CD4-positive, alpha-beta T cell treated with Interleukin-10 for 1 hour (primary cell): ENCODE measurements around the gene GTPBP3.
"Not testable (repeated sequence)": the region's sequence is repeated elsewhere in the genome, so short reads cannot be mapped to it uniquely, and the experiment has no call there.

Source experiments
- DNase-seq: peaks from one replicate; pipeline ENCODE4 v3.0.0-alpha.2; 2020

The GTPBP3 gene

DNA sequence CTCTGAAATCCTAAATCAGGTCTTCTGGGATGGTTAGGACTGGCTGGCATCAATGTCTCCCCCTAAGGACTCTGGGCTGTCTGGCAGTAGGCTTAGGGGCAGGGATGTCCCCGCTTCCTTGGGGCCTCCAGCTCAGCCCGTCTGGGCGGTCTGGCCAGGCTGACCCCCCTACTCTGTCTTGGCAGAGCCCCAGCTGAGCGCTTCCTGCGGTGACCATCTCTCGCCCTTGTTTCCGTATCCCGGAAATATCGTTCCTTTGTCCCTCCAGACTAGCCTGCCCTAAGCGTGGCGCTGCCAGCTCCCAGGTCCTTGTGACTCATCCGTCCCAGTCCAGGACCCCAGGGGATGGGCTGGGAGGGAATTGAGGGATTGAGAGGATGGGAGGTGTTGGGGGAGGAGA is 11.3 kb downstream of the GTPBP3 start:
- no peak for DNase-seq

DNA sequence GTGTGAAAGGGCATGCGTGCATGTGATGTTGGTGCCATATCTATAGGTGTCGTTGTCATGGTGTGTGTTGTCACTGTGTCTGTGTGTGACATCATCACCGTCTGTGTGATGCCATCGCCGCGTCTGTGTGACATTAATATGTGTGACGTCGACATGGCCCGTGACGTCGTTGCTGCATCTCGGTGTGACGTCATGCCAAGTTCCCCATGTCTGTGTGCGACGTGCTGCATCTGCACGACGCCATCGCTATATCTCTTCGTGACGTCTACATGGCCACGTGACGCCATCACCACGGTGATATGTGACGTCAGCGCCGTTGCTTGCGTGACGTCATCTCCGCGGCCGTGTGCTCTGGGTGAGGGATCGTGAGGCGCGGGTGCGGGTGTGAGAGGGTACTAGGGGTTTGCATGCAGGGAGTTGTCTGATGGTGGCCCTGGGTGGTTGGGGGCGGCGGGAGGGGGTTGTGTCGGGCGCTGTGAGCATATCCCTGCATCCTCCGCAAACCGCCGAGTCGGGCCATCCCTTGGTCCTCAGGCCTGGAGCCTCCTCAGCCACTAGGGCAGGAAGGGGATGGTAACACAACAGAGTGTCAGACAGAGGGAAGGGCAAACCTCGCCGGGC is 14.6 kb downstream of the GTPBP3 start:
- no peak for DNase-seq

DNA sequence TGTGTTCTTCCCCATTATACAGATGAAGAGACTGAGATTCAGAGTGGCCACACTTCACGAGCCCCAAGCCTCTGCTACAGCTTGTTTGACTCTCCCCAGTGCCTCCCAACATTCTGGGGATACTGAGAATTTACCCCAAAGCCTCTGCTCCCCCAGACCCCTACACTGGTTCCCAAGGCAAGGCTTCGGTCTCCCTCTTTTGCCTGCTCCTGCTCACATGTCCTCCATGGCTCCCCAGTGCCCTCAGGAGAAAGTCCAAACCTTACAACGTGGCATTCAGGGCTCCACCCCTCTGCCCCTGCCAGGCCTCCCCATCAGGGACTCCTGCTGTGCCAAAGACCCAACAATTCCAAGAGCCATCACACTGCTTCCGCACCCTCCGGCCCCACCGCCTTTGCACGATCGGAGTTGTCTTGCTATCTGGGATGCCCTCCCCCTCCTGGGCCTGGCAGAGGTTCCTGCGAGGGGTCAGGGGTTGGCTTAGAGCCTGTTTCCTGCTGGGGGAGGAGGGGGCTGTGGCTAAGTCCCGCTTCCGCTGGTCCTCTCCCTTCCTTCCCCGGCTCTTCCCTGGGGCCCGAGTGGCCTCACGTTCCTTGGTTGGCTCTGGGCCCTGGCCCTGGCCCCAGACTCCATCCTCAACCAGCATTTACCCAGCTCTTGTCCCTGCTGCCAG is 15.4 kb downstream of the GTPBP3 start:
- no peak for DNase-seq

DNA sequence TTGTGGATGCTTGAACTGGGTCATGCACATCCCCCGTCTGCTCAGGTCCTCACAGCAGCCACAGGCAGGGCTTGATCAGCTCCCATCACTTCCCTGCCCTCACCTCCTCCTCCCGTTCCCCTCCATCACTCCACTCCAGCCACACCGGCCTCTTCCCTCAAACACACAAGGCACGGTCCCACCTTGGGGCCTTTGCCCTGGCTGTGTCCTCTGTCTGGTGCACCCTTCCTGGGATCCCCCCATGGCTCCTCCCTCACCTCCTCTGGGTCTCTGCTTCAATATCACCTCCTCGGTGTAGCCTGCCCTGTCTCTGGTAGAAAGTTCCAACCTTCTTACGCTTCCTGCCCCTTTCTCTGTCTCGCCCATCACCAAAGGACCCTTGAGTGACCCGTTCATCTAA is 16.0 kb downstream of the GTPBP3 start:
- DNase-seq: no peak

DNA sequence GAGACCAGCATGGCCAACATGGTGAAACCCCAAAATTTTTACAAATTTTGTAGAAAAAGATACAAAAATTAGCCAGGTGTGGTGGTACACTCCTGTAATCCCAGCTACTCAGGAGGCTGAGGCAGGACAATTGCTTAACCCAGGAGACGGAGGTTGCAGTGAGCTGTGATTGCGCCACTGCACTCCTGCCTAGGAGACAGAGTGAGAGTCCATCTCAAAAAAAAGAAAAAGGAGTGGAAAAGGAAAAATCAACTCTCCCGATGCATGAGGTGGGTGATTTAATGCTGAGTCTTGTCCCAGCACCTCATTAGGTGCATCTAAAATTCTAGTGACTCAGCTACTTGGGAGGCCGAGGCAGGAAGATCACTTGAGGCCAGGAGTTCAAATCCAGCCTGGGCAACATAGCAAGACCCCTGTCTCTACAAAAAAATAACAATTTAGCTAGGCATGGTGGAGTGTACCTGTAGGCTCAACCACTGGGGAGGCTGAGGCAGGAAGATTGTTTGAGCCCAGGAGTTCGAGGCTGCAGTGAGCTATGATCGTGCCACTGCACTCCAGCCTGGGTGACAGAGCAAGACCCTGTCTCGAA is 19.8 kb downstream of the GTPBP3 start:
- DNase-seq: no peak

DNA sequence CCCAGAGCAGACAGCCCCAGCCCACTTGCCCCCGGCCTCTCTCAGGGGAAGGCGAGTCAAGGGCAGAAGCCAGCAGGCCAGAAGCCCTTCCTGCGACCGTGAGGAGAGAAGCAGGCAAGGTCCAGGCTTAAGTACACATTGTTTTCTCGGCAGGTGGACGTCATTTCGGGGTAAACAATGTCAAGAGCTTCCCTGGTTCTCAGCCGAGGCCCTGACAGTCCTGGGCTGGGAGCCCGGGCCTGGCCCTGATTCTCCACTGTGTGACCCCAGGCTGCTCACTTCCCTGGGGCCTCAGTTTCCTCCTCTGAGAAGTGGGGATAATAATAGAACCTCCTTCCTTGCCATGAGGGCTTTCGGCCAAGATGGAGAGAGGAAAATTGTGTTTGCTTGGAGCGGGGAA is 20.4 kb downstream of the GTPBP3 start:
- DNase-seq: no peak

DNA sequence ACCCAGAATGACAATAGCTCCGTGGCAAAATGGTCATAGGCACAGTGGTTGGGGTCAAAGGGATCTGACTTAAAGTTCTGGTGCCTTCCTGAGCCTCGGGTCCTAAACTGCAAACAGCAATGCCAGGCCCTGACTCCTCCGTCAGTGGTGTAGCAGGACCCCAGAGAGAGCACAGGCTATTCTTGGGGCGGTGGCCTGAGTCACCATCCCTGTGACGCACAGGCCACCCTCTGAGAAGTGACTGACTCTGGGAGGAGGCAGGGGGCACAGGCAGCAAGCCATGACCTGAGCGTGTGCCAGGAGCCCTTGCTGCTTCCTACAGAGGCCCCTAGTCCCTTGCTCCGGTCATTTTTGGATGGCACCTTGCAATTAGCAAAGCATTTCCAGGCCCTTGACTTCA is 21.0 kb downstream of the GTPBP3 start:
- DNase-seq: no peak

DNA sequence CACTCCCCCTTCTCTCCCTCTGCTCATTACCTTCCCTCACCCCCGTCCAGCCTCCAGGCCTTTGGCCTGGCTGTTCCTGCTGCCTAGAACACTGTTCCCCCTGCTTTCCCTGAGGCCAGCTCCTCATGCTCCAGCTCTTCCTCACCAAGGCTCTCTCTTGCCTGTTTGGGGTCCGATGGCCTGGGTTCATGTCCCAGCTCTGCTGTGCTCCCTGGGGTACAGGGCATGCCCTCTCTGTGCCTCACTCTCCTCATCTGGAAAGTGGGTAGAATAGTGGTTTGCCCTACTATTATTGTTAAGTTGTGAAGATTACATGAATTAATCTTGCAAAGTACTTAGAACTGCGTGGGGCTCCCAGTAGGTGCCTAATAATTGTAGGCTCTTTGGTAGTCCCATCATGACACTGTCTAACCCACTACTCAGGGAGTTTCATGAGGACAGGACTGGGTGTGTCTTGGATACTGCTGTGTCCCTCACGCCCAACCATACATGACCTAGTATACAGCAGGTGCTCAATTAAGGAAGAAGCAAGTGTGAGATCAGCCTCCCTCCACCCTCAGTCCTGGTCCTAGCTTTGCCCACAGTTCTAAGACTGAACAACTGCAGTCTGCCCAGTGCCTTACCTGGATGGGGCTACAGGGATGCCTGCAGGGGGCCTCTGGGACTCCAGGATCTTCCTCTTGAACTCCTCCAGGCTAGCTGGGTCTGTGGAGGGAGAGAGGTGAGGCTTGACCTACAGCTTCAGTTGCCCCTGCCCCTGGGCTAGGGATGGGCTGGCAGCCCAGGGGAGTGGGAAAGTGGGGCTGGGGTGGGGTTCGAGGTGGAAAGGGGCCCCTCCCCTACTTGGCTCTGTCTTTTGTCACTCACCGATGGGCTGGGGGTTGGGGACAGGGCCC is 22.8 kb downstream of the GTPBP3 start:
- DNase-seq: no peak

DNA sequence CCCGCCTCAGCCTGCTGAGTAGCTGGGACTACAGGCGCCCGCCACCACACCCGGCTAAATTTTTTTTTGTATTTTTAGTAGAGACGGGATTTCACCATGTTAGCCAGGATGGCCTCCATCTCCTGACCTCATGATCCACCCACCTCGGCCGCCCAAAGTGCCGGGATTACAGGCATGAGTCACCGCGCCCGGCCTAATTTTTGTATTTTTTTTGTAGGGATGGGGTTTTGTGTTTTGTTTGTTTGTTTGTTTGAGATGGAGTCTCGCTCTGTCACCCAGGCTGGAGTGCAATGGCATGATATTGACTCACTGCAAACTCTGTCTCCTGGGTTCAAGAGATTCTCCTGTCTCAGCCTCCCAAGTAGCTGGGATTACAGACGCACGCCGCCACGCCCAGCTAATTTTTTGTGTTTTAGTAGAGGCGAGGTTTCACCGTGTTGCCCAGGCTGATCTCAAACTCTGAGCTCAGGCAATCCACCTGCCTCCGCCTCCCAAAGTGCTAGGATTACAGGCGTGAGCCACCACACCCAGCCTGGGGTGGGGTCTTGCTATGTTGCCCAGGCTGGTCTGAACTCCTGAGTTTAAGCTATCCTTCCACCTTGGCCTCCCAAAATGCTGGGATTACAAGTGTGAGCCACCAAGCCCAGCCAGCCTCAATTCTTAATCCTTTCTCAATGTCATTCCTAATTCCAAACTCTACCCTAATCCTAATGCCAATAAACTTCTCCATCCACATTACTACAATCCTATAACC is 26.7 kb downstream of the GTPBP3 start:
- DNase-seq: not testable (repeated sequence)

DNA sequence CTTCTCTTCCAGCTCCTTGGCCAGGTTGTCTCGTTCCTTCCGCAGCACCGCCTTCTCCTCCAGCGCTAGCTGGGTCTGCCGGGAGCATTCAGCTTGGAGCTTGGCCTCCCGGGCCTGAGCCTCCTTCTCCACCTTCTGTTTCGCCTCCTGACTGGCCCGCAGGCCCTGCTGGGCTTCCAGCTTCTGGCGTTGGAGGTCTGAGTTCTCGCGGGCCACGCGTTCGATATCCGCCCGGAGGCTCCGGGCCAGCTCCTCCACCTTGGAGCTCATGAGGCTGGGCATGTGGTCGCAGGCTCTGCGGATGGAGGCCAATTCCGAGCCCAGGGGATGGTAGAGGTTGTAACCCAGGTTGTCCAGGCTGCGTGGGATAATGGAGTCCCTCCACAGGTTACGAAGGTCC is 28.0 kb downstream of the GTPBP3 start:
- no peak for DNase-seq

DNA sequence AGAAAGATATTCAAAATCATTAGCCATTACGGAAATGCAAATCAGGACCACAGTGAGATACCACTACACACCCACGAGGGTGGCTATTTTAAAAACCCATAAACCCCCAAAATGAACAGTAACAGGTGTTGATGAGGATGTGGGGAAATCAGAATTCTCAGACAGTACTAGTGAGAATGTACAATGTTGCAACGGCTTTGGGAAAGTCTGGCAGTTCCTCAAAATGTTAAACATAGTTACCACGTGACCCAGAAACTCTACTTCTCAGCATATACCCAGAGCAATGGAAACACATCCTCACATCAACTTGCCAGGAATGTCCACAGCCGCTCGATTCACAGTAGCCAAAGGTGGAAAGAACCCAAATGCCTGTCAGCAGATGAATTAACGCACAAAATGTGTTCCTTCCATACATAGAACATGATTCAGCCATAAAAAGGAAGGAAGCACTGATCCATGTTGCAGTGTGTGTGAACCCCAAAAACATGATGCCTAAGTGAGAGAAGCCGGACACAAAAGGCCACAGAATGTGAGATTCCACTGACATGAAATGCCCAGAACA is 32.8 kb downstream of the GTPBP3 start:
- DNase-seq: no peak

DNA sequence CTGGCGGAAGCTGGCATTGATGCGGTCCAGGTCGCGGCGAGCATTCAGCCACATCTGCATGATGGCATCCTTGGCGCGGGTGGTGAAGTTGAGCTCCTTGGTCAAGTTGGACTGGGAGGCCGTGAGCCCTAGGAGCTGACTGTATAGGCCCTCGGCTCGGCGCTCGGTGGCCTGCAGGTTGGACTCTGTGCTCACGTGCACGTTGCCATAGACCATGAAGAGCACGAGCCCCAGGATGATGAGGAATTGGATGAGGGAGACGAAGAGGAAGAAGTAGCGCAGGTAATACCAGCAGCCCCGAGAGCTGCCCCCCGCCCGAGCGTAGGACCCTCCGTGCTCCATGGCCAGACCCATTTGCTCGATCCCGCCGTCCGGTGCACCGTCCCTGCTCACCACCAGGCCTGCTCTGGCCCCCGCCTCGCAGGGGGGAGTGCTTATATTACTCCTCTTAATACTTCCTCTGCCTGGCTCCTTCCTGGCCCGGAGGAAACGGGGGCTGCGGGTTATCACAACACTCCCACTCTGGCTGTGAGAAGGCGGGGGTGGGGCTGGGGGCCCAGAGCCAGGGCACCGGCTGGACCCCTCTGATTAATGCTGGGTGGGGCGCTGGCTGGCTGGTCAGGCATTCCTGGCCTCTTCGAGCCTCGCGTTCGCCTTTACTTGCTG is 39.7 kb downstream of the GTPBP3 start, which contains the start of gene PLVAP:
Gene PLVAP (minus strand): TSS at position 408 of the 666 bp plus-strand sequence. CDS start 54 bp downstream, at position 354.
- DNase-seq: no peak

DNA sequence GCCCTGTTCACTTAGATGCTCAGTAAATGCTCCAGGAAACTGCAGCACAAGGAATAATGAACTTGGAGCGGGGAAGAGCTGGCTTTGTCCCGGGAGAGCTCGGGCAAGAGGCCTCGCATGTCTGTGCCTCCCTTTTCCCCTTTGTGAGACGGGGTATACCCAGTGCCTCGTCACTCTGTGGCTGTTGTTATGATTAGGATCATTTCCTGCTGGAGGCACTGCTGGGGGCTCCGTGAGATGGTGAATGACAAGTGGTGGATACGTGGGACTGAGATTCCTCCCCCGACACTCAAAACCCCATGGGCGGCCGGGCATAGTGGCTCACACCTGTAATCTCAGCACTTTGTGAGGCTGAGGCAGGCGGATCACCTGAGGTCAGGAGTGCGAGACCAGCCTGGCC is 40.9 kb downstream of the GTPBP3 start:
- DNase-seq: no peak

DNA sequence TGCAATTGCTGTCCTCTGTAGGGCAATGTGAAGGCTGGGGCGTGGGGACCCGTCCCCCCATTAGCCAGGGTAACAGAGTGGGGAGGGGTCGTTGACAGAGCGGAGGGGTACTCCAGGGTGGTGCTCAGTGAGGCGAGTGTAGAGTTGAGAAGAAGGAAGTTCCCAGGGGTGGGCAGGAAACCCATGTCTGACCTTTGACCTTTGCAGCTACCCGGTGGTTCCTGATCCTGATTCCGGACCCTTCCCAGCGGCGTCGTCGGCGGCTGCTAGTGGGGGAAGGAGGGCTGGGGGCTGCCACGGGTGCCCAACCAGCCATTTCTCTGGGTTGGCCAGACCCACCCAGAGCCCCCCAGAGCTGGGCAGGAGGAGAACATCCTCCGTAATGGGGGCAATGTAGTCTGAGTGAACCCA is 41.9 kb downstream of the GTPBP3 start:
- no peak for DNase-seq

DNA sequence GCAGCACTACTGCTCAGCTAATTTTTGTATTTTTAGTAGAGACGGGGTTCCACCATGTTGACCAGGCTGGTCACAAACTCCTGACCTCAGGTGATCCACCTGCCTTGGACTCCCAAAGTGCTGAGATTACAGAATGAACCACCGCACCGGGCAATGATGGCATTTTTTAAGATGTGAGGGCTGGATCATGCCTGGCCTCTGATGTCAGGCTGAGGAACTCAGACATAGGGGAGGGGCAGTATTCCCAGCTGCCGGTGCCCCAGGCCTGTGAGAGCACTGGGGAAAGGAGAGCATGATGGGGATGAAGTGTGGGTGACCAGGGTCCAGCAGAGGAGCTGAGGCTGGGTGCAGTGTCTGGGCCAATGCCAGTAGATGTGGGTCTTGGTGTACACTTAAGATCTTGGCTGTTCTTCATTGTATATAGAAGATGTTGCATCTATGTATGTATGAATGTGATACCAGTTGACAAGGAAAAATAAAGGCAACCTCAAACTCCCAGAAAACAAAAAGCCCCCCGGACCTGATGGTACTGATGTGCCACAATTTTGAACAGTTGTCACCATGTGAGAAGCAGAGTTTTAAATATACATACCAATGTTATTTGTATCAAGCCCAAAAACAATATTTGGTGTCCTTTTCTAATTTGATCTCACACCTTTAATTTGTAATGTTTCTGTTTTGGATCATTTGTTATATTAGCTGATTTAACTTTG is 43.2 kb downstream of the GTPBP3 start:
- DNase-seq: no peak

DNA sequence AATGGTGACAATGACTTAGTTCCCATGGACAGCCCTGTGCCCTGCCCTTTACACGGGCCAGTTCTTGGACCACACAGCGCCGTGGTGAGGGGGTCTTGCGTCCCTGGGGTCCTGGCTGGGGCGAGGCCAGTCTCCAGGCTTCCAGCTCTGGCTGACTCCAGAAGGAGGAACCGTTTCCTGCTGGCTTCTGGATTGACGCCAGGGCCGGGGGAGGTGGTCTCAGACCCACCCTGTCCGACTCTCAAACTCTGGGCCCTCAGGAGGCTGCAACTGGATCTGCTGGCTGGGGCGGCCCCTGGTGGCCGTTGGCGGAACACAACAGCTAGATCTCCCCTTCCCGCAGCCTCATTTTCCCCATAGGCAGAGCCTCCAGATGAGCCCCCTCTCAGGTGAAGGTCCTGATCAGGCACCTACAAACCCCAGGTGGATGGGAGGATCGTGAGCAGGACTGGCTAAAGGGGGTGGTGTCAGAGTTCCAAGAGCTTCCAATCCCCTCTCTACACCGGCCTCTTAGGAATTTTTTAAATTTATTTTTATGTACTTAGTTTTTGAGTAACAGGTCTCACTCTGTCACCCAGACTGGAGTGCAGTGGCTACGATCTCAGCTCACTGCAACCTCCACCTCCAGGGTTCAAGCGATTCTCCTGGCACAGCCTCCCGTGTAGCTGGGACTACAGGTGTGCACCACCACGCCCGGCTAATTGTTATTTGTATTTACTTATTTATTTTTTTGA is 48.7 kb downstream of the GTPBP3 start:
- DNase-seq: peak; percentile 61

DNA sequence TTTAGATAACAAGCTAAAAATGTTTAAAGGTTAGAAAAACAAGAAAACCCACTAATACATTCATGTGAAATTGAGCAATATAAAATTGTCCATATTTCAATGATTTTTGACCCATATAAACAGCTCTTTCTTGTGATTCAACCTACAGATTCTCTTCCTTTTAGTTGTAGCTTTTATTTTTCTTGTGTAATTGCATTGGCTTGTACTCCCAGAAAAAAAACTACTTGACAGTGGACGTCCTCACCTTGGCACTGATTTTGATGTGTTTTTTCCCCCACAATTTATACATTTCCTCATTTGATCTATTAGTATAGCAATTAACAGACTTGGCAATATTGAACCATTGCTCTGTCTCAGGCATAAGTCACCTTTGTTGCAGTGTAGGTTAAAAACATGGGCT is 51.9 kb downstream of the GTPBP3 start:
- no peak for DNase-seq

DNA sequence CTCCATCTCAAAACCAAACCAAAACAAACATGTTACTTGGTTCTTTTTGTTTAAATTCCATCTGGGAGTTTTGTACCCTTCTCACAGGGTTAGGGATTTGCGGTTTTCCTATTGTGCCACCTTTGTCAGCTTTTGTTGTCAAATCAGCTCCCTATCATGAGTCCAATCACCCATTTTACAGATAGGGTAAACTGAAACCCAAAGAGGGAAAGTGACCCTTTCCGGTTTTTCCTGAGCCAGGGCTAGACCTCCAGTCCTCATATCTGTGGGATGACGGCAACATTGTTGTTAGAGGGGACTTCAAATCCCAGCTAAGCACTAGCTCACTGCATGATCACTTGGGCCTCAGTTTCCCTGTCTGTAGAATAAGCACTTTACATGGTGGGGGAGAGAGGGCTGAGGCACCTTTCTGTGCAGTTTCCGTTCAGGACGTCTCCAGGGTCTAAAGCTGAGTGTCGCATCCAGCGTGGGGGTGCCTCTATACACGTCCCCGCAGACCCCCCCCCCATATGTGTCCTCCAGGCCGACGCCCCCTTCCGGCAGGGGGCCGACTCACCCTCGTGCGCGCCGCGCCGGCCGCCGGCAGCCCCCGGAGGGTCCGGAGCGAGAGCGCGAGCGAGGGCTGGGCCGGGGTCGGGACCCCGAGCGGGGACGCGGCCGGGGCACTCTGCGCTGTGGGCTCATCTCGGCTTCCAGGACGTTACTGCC is 52.8 kb downstream of the GTPBP3 start:
- DNase-seq: no peak

DNA sequence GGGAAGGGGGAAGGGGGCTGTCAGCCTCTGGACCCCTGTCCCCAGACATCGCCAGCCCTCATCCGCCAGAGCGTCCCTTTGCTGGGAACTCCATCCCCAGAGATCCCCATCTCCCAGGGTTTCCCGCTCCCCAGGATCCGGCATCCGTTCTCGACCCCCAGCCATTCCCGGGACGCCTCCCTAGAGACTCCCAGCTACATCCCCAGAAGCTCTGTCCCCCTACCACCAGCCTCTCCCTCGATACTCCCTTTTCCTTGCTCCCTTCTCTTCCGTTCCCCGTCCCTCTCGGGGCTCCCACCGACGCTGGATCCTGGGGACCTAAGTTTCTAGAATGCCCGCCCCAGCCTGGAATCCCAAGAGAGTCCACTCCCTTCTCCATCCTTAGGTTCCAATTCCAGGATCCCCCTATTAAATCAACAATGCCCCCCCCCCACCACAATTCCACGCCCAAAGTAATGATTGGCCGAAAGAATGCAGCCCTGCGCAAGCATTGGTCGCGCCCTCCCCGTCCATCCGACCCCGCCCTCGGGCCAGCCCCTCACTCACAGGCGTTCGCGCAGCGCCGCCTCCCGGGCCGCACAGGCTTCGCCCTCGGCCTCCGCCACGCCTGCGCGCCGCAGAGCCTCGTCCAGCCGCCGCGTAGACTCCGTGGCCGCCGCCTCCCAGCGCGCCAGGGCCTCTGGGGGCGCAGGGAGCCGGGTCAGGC is 53.5 kb downstream of the GTPBP3 start:
- DNase-seq: peak; percentile 86
